ENCODE data around the gene PIEZO1.

DNA sequence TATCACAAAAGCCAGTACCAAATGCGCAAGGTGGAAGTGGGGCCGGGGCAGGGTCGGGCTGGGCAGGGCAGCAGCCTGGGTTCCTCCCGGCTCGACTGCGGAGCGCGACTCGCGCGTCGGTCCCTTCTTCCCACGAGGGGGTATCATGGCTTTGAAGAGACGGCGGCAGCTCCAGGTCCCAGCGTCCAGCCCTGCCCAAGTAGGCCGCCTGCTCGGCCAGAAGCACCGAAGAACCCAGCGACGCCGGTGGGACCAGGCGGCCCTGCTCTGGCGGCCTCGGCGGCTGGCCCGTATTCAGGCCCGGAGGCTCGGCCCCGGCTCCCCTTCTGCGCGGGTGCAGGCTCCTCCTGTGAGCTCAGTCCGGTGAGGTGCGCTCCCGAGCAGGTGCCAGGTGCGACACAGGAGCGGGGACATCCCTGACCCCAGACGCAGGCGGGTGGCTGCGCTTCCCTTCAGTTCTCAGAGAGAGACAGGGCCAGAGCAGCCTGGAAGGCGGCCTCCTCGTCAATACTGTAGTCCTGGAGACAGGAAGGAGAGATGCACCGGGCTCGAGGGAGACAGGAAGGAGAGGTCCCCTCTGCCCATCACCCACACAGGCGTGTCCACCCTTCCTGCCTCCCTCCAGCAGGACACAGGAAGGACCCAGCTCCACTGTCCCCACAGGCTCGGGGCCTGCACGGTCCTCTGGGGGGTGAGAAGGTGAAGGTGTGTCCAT, 87.7 kb downstream of the PIEZO1 start:
- no peak for TF ChIP-seq TAF1 (IDR thresholded peaks at IDR 0.05; ENCODE audit: low read depth, low read length)
- no peak for TF ChIP-seq POLR2A (IDR thresholded peaks at IDR 0.05; ENCODE audit: low read depth, low read length)
- TF ChIP-seq POLR2AphosphoS5 (IDR thresholded peaks at IDR 0.05; ENCODE audit: low read depth, low read length) = no peak
